NCI-H2081 treated with DMSO at 0.1 percent for 48 hours (cell line): ENCODE measurements around the gene SIKE1.
"Not testable (repeated sequence)": the region's sequence is repeated elsewhere in the genome, so short reads cannot be mapped to it uniquely, and the experiment has no call there.

Source experiments
- DNase-seq: peaks from one replicate; lab custom pipeline; 2025; lab: John Stamatoyannopoulos, UW

SIKE1 gene

GRCh38 chr1:114780344-114781226 lies at the start of gene SIKE1:
TSS of gene SIKE1 (minus strand) at chr1:114780685. CDS start at chr1:114780607, 78 bp downstream.
- DNase-seq: peak; percentile 69

- DNase-seq: not testable (repeated sequence)
Observed at GRCh38 chr1:114830075-114830474, 49.6 kb upstream of the SIKE1 start.

- DNase-seq: no peak
Observed at GRCh38 chr1:114828251-114828650, 47.8 kb upstream of the SIKE1 start.

- no peak for DNase-seq
Observed at GRCh38 chr1:114821978-114822377, 41.5 kb upstream of the SIKE1 start.

- DNase-seq: no peak
Observed at GRCh38 chr1:114820392-114820791, 39.9 kb upstream of the SIKE1 start.

GRCh38 chr1:114819869-114820268 lies 39.4 kb upstream of the SIKE1 start:
- no peak for DNase-seq

- DNase-seq: not testable (repeated sequence)
Observed at GRCh38 chr1:114804449-114804848, 24.0 kb upstream of the SIKE1 start.

- no peak for DNase-seq
Observed at GRCh38 chr1:114803001-114803400, 22.5 kb upstream of the SIKE1 start.

GRCh38 chr1:114794038-114794437 lies 13.6 kb upstream of the SIKE1 start:
- DNase-seq: no peak

- DNase-seq: not testable (repeated sequence)
Observed at GRCh38 chr1:114790581-114790980, 10.1 kb upstream of the SIKE1 start.

GRCh38 chr1:114786440-114786839 lies 6.0 kb upstream of the SIKE1 start:
- not testable (repeated sequence) for DNase-seq

GRCh38 chr1:114782476-114782875 lies 2.0 kb upstream of the SIKE1 start:
- DNase-seq: no peak

GRCh38 chr1:114779722-114780121 lies 763 bp downstream of the SIKE1 start:
- no peak for DNase-seq

GRCh38 chr1:114776726-114777125 lies 3.8 kb downstream of the SIKE1 start:
- not testable (repeated sequence) for DNase-seq

GRCh38 chr1:114771992-114772391 lies 8.5 kb downstream of the SIKE1 start:
- DNase-seq: no peak

- no peak for DNase-seq
Observed at GRCh38 chr1:114770989-114771388, 9.5 kb downstream of the SIKE1 start.

- DNase-seq: no peak
Observed at GRCh38 chr1:114764689-114765088, 15.8 kb downstream of the SIKE1 start.

GRCh38 chr1:114758256-114758832 lies 22.1 kb downstream of the SIKE1 start:
- no peak for DNase-seq

- DNase-seq: peak; percentile 66
Observed at GRCh38 chr1:114757455-114758255, 22.8 kb downstream of the SIKE1 start, which contains the start of gene CSDE1. TSS of gene CSDE1 (minus strand) at chr1:114757984. CDS start at chr1:114739890, 18,094 bp downstream.

- DNase-seq: no peak
Observed at GRCh38 chr1:114756949-114757454, 23.5 kb downstream of the SIKE1 start.

GRCh38 chr1:114756009-114756892 lies 24.2 kb downstream of the SIKE1 start:
- no peak for DNase-seq
